Measurements from ENCODE around the gene DHX34. TPM values are rescaled to one million over a fixed set of nuclear protein-coding genes. Genes with fewer than 3 reads are reported as not detected.
A peak's percentile ranks its signal among the peaks of the same experiment; 100 is the strongest.
"Not testable (repeated sequence)": the region's sequence is repeated elsewhere in the genome, so short reads cannot be mapped to it uniquely, and the experiment has no call there.

The DHX34 gene, protein sequence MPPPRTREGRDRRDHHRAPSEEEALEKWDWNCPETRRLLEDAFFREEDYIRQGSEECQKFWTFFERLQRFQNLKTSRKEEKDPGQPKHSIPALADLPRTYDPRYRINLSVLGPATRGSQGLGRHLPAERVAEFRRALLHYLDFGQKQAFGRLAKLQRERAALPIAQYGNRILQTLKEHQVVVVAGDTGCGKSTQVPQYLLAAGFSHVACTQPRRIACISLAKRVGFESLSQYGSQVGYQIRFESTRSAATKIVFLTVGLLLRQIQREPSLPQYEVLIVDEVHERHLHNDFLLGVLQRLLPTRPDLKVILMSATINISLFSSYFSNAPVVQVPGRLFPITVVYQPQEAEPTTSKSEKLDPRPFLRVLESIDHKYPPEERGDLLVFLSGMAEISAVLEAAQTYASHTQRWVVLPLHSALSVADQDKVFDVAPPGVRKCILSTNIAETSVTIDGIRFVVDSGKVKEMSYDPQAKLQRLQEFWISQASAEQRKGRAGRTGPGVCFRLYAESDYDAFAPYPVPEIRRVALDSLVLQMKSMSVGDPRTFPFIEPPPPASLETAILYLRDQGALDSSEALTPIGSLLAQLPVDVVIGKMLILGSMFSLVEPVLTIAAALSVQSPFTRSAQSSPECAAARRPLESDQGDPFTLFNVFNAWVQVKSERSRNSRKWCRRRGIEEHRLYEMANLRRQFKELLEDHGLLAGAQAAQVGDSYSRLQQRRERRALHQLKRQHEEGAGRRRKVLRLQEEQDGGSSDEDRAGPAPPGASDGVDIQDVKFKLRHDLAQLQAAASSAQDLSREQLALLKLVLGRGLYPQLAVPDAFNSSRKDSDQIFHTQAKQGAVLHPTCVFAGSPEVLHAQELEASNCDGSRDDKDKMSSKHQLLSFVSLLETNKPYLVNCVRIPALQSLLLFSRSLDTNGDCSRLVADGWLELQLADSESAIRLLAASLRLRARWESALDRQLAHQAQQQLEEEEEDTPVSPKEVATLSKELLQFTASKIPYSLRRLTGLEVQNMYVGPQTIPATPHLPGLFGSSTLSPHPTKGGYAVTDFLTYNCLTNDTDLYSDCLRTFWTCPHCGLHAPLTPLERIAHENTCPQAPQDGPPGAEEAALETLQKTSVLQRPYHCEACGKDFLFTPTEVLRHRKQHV
- polyA plus RNA-seq, result 10 to 100 TPM in 2 of 4 donors, 1 to 10 TPM in 2; 6.5 to 13.9 (median 9.4) TPM
- long read RNA-seq, donor 1, partial matches to known transcripts, result 5 of 5 reads
- long read RNA-seq, donor 1, other reads (novel, unspliced or antisense), result 0 of 5 reads
- long read RNA-seq, donor 2, result 0 reads
- long read RNA-seq, donor 3, full-length matches to known transcripts, result 1 of 1 reads
- long read RNA-seq, donor 3, partial matches to known transcripts, result 0 of 1 reads
- long read RNA-seq, donor 3, other reads (novel, unspliced or antisense), result 0 of 1 reads
- long read RNA-seq, donor 4, result 0 reads
- long read RNA-seq, donor 5, result 0 reads
- long read RNA-seq, donor 6, result 0 reads
- long read RNA-seq, donor 7, result 0 reads
- long read RNA-seq, donor 8, result 0 reads
- long read RNA-seq, donor 9, result 0 reads
- long read RNA-seq, donor 10, result 0 reads

DNA sequence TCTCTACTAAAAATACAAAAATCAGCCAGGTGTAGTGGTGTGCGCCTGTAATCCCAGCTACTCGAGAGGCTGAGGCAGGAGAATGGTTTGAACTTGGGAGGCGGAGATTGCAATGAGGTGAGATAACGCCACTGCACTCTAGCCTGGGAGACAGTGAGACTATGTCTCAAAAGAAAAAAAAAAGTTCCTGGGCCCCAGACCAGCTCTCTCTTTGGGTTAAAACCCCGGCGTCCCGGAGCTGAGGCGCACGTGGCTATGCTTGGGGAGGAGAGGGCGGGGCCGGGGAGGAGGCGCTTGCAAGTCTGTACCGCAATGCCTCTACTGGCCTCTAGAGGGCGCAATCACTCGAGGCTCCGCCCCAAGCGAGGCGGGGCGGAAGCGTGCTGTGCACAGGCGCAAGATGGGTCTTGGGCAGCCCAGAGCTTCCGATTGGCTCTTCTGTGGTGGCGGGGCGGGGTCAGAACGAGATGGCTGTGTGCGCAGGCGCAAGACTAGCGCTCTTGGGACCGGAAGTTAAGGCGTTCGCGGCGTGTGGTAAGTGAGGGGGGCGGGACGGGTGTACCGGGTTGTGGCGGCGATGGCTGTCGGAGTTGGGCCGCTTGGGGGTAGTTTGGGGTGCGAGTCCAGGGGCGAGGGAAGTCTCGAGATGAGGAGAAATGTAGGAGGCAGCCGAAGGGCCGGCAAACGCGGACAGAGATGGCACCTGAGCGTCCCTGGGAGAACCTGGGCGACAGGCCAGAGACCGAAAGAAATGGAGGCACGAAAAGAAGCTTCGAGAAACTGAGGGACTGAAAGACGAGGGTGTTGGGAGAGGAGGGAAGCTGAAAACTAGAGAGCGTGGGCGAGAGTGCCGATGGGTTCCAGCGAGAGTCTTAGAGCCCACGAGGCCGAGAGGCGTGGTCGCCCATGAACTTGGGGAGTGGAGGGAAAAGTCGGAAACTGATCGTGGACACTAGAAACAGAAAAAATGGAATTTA is at the start of gene DHX34:
TSS of gene DHX34 (plus strand) at position 497 of the 977 bp plus-strand sequence. CDS start 3,716 bp downstream, outside the sequence.
- H3K4me3 ChIP-seq (ENCODE audit: low read depth in 1 of 3, low read length in 3 of 3), result peak within 1 kb of the TSS; percentile 52 to 100 (median 90)
- peaks cover 0 to 18% (median 2%) of the 10 kb centered on the region in 3 donors for H3K36me3 ChIP-seq (ENCODE audit: control insufficient read depth in 3 of 3, insufficient read depth in 2 of 3, low read depth in 1 of 3, low read length in 3 of 3)
- peak within 1 kb of the TSS; percentile 46 to 63 (median 56) for H3K27ac ChIP-seq (ENCODE audit: low read depth in 1 of 3, low read length in 2 of 3)
- H3K4me1 ChIP-seq (ENCODE audit: control insufficient read depth in 3 of 3, insufficient read depth in 2 of 3, low read depth in 1 of 3, low read length in 2 of 3), result no peaks in the 10 kb centered on the region
- FAIRE-seq, result no peak
- no peaks in the 10 kb centered on the region for H3K9me3 ChIP-seq (ENCODE audit: control insufficient read depth in 2 of 2, insufficient read depth in 1 of 2, low read depth in 1 of 2, low read length in 1 of 2)
- DNase-seq, result peak; percentile 99
- H3K27me3 ChIP-seq (ENCODE audit: control insufficient read depth in 3 of 3, insufficient read depth in 3 of 3, low read length in 3 of 3), result no peaks in the 10 kb centered on the region
- WGBS, 3 donors, result 3 to 4% (median 3%) methylated on average over 63 of the region's 63 CpGs

DNA sequence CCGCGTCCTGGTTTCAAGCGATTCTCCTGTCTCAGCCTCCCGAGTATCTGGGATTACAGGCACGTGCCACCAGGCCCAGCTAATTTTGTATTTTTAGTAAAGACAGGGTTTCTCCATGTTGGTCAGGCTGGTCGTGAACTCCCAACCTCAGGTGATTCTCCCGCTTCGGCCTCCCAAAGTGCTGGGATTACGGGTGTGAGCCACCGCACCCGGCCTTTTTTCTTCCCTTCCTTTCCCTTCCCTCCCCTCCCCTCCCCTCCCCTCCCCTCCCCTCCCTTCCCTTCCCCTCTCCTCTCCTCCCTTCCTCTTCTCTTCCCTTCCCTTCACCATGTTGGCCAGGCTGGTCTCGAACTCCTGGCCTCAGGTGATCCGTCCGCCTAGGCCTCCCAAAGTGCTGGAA is 48.2 kb upstream of the DHX34 start:
- FAIRE-seq, result not testable (repeated sequence)
- 91 to 94% (median 91%) methylated on average over 12 to 14 of the region's 14 CpGs for WGBS, 3 donors

DNA sequence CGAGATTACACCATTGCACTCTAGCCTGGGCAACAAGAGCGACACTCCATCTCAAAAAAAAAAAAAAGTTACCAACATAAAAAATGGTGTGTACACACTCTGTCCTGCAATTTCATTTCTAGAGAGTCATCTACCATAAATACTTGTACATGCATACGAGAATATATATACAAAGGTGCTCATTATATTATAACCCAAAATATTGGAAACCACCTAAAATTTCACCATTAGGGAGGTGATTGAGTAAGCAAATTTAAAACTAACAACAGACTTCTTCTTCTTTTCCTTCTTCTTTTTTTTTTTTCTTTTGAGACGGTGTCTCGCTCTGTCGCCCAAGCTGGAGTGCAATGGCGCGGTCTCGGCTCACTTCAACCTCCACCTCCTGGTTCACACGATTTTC is 46.9 kb upstream of the DHX34 start:
- no peaks in the 10 kb centered on the region for H3K9me3 ChIP-seq (ENCODE audit: control insufficient read depth in 2 of 2, insufficient read depth in 1 of 2, low read depth in 1 of 2, low read length in 1 of 2)
- 89 to 90% (median 90%) methylated on average over 10 of the region's 10 CpGs for WGBS, 3 donors
- no peaks in the 10 kb centered on the region for H3K36me3 ChIP-seq (ENCODE audit: control insufficient read depth in 3 of 3, insufficient read depth in 2 of 3, low read depth in 1 of 3, low read length in 3 of 3)
- no peak overlapping the region for H3K27ac ChIP-seq (ENCODE audit: low read depth in 1 of 3, low read length in 2 of 3)
- DNase-seq (no peak), FAIRE-seq (no peak)
- H3K4me3 ChIP-seq (ENCODE audit: low read depth in 1 of 3, low read length in 3 of 3), result no peak overlapping the region
- H3K4me1 ChIP-seq (ENCODE audit: control insufficient read depth in 3 of 3, insufficient read depth in 2 of 3, low read depth in 1 of 3, low read length in 2 of 3), result no peaks in the 10 kb centered on the region
- no peaks in the 10 kb centered on the region for H3K27me3 ChIP-seq (ENCODE audit: control insufficient read depth in 3 of 3, insufficient read depth in 3 of 3, low read length in 3 of 3)

More for the DNA sequence above, 48.2 kb upstream of the DHX34 start:
- DNase-seq; H3K27ac ChIP-seq (ENCODE audit: low read depth in 1 of 3, low read length in 2 of 3); H3K9me3 ChIP-seq (ENCODE audit: control insufficient read depth in 2 of 2, insufficient read depth in 1 of 2, low read depth in 1 of 2, low read length in 1 of 2); H3K4me1 ChIP-seq (ENCODE audit: control insufficient read depth in 3 of 3, insufficient read depth in 2 of 3, low read depth in 1 of 3, low read length in 2 of 3); H3K36me3 ChIP-seq (ENCODE audit: control insufficient read depth in 3 of 3, insufficient read depth in 2 of 3, low read depth in 1 of 3, low read length in 3 of 3); H3K27me3 ChIP-seq (ENCODE audit: control insufficient read depth in 3 of 3, insufficient read depth in 3 of 3, low read length in 3 of 3); H3K4me3 ChIP-seq (ENCODE audit: low read depth in 1 of 3, low read length in 3 of 3): not testable (repeated sequence)

DNA sequence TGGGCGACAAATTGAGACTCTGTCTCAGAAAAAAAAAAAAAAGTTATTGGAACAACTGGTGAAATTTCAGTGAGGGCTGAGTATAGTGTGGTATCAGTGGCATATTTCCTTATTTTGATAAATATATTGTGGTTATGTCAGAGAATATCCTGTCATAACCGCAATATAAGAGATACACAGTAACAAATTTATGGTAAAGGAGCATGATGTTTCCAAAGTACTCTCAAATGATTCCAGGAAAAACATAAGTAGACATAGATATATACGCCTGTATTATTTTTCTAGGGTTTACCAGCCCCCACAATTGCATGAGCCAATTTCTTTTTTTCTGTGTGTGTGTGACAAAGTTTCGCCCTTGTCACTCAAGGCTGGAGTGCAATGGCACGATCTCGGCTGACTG is 45.1 kb upstream of the DHX34 start:
- Histone ChIP-seq H3K36me3 (ENCODE audit: control insufficient read depth in 3 of 3, insufficient read depth in 2 of 3, low read depth in 1 of 3, low read length in 3 of 3) (no peaks in the 10 kb centered on the region), H3K4me1 (ENCODE audit: control insufficient read depth in 3 of 3, insufficient read depth in 2 of 3, low read depth in 1 of 3, low read length in 2 of 3) (no peaks in the 10 kb centered on the region), H3K27ac (ENCODE audit: low read depth in 1 of 3, low read length in 2 of 3) (no peak overlapping the region), H3K27me3 (ENCODE audit: control insufficient read depth in 3 of 3, insufficient read depth in 3 of 3, low read length in 3 of 3) (no peaks in the 10 kb centered on the region), H3K9me3 (ENCODE audit: control insufficient read depth in 2 of 2, insufficient read depth in 1 of 2, low read depth in 1 of 2, low read length in 1 of 2) (no peaks in the 10 kb centered on the region), H3K4me3 (ENCODE audit: low read depth in 1 of 3, low read length in 3 of 3) (no peak overlapping the region)
- DNase-seq (no peak), FAIRE-seq (no peak)
- WGBS, 3 donors, result 77 to 82% (median 80%) methylated on average over 6 of the region's 6 CpGs

DNA sequence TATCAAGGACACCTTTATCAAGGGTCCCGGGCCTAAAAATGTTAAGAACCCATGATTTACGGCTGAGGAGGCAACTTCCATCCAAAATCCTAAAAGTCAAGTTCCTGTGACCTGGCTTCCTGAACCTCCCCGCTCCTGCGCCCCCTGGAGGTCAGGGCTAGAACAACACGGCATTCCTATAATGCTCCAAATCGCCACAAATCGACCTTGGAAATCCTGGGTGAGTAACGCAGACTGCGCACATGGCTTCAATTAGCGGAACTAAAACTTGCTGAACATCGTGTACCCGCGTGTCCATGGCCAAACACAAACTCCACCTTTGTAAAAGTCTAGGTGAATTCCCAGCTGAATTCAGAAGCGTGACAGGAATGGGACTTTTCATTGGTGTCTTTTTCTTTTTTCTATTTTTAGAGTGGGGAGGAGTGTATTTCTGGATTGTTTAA is 43.8 kb upstream of the DHX34 start:
- H3K4me1 ChIP-seq (ENCODE audit: control insufficient read depth in 3 of 3, insufficient read depth in 2 of 3, low read depth in 1 of 3, low read length in 2 of 3), result no peaks in the 10 kb centered on the region
- no peaks in the 10 kb centered on the region for H3K27me3 ChIP-seq (ENCODE audit: control insufficient read depth in 3 of 3, insufficient read depth in 3 of 3, low read length in 3 of 3)
- DNase-seq (peak; percentile 57 to 69), FAIRE-seq (no peak)
- H3K36me3 ChIP-seq (ENCODE audit: control insufficient read depth in 3 of 3, insufficient read depth in 2 of 3, low read depth in 1 of 3, low read length in 3 of 3), result no peaks in the 10 kb centered on the region
- WGBS, 3 donors, result 5 to 7% (median 6%) methylated on average over 14 of the region's 14 CpGs
- no peak overlapping the region for H3K4me3 ChIP-seq (ENCODE audit: low read depth in 1 of 3, low read length in 3 of 3)
- H3K27ac ChIP-seq (ENCODE audit: low read depth in 1 of 3, low read length in 2 of 3), result no peak overlapping the region
- H3K9me3 ChIP-seq (ENCODE audit: control insufficient read depth in 2 of 2, insufficient read depth in 1 of 2, low read depth in 1 of 2, low read length in 1 of 2), result no peaks in the 10 kb centered on the region

DNA sequence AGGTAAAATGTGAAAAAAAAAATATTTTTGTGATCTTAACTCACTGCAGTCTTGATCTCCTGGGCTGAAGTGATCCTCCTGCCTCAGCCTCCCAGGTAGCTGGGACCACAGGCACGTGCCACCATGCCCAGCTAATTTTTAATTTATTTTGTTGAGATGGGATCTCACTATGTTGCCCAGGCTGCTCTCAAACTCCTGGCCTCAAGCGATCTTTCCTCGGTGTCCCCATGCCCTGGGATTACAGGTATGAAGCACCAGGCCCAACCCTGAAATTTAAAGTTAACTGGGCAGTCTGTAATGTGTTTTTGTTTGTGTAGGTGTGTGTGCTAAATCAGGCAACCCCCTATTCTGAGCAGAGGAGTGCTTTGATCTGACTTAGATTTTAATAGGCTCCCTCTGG is 42.8 kb upstream of the DHX34 start:
- 84 to 93% (median 84%) methylated on average over 3 of the region's 3 CpGs for WGBS, 3 donors
- H3K4me1 ChIP-seq (ENCODE audit: control insufficient read depth in 3 of 3, insufficient read depth in 2 of 3, low read depth in 1 of 3, low read length in 2 of 3), result no peaks in the 10 kb centered on the region
- no peak for DNase-seq
- no peak for FAIRE-seq
- H3K27me3 ChIP-seq (ENCODE audit: control insufficient read depth in 3 of 3, insufficient read depth in 3 of 3, low read length in 3 of 3), result no peaks in the 10 kb centered on the region
- H3K4me3 ChIP-seq (ENCODE audit: low read depth in 1 of 3, low read length in 3 of 3), result no peak overlapping the region
- no peaks in the 10 kb centered on the region for H3K9me3 ChIP-seq (ENCODE audit: control insufficient read depth in 2 of 2, insufficient read depth in 1 of 2, low read depth in 1 of 2, low read length in 1 of 2)
- no peak overlapping the region for H3K27ac ChIP-seq (ENCODE audit: low read depth in 1 of 3, low read length in 2 of 3)
- H3K36me3 ChIP-seq (ENCODE audit: control insufficient read depth in 3 of 3, insufficient read depth in 2 of 3, low read depth in 1 of 3, low read length in 3 of 3), result no peaks in the 10 kb centered on the region

DNA sequence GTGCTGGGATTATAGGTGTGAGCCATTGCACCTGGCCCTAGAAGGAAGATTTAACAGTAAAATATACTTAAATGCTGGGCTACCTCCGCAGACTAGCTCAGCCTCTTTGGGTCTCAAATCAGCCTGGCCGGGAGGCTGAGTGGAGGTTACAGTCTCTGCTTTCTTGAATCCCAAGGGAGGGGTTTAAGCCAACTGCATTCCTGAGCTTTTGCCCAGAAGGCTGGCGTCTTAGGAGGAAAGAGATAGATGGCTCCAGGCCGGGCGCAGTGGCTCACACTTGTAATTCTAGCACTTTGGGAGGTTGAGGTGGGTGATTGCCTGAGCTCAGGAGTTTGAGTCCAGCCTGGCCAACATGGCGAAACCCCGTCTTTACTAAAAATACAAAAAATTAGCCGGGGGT is 40.1 kb upstream of the DHX34 start:
- no peaks in the 10 kb centered on the region for H3K4me1 ChIP-seq (ENCODE audit: control insufficient read depth in 3 of 3, insufficient read depth in 2 of 3, low read depth in 1 of 3, low read length in 2 of 3)
- 69 to 84% (median 70%) methylated on average over 8 of the region's 8 CpGs for WGBS, 3 donors
- peaks cover 0 to 2% (median 0%) of the 10 kb centered on the region in 3 donors for H3K27me3 ChIP-seq (ENCODE audit: control insufficient read depth in 3 of 3, insufficient read depth in 3 of 3, low read length in 3 of 3)
- H3K27ac ChIP-seq (ENCODE audit: low read depth in 1 of 3, low read length in 2 of 3), result no peak overlapping the region
- FAIRE-seq, result no peak
- H3K9me3 ChIP-seq (ENCODE audit: control insufficient read depth in 2 of 2, insufficient read depth in 1 of 2, low read depth in 1 of 2, low read length in 1 of 2), result no peaks in the 10 kb centered on the region
- H3K36me3 ChIP-seq (ENCODE audit: control insufficient read depth in 3 of 3, insufficient read depth in 2 of 3, low read depth in 1 of 3, low read length in 3 of 3), result no peaks in the 10 kb centered on the region
- H3K4me3 ChIP-seq (ENCODE audit: low read depth in 1 of 3, low read length in 3 of 3), result no peak overlapping the region
- no peak for DNase-seq

Measured in small intestine (tissue), 16 donors.